HL-60 (cell line): Measurements from ENCODE around the gene KAZN.

ENCODE experiments used
- DNase-seq, 2 experiments: peaks; one replicate each; pipeline ENCODE4 v3.0.0-alpha.2; 2010 to 2020; ENCODE audit warnings: low read depth in 1 of 2, low spot score in 1 of 2
- H3K27ac ChIP-seq: fragments of 250-450 bp; sonication (Bioruptor Pico); replicated peaks from 2 replicates; pipeline ENCODE4 v1.5.1; 2020; ENCODE audit warnings: mild to moderate bottlenecking, moderate library complexity
- H3K27me3 ChIP-seq: fragments of 250-450 bp; sonication (Bioruptor Pico); 2 replicates; pipeline ENCODE4 v1.5.1; 2021; ENCODE audit warnings: mild to moderate bottlenecking, moderate library complexity; ENCODE audit not compliant: insufficient read depth, poor library complexity, severe bottlenecking
- H3K4me3 ChIP-seq: replicated peaks from 2 replicates; pipeline ENCODE4 v1.5.1; 2011; ENCODE audit warnings: mild to moderate bottlenecking, control low read depth, low read length; ENCODE audit not compliant: insufficient read depth
- CTCF ChIP-seq: IDR thresholded peaks from one replicate; pipeline ENCODE4 v1.5.1; 2011; ENCODE audit warnings: low read length, control low read depth, inconsistent platforms; ENCODE audit not compliant: insufficient read depth
- GABPA ChIP-seq: IDR thresholded peaks from 2 replicates; pipeline ENCODE4 v1.6.1; 2012; ENCODE audit warnings: low read depth
- POLR2AphosphoS5 ChIP-seq: IDR thresholded peaks from 2 replicates; pipeline ENCODE4 v1.6.1; 2012; ENCODE audit warnings: low read depth
- REST ChIP-seq: IDR thresholded peaks from 2 replicates; pipeline ENCODE4 v1.6.1; 2012; ENCODE audit warnings: low read depth; ENCODE audit not compliant: insufficient replicate concordance
- SPI1 ChIP-seq: IDR thresholded peaks from 2 replicates; pipeline ENCODE4 v1.6.1; 2012; ENCODE audit warnings: low read depth, mild to moderate bottlenecking, borderline replicate concordance

Gene KAZN

GRCh38 chr1:14972107-14972506 is 373.6 kb downstream of the KAZN start:
- no peak for DNase-seq
- Histone ChIP-seq H3K27me3 (no peaks in the 10 kb centered on the region), H3K4me3 (no peak overlapping the region), H3K27ac (no peak overlapping the region)
- TF ChIP-seq GABPA (no peak), POLR2AphosphoS5 (no peak), REST (no peak), SPI1 (no peak), CTCF (no peak)

- Histone ChIP-seq H3K4me3 (no peak overlapping the region), H3K27me3 (no peaks in the 10 kb centered on the region), H3K27ac (no peak overlapping the region)
- no peak for DNase-seq
- no peak for TF ChIP-seq REST
These were observed 375.3 kb downstream of the KAZN start for GRCh38 chr1:14973773-14974172.

- no peak for DNase-seq
- TF ChIP-seq POLR2AphosphoS5 (no peak), GABPA (no peak), SPI1 (no peak), CTCF (no peak), REST (no peak)
These were observed 375.9 kb downstream of the KAZN start for GRCh38 chr1:14974361-14974760.

GRCh38 chr1:14975119-14975518 is 376.6 kb downstream of the KAZN start:
- H3K4me3 ChIP-seq: no peak overlapping the region
- no peak for DNase-seq
- no peak for TF ChIP-seq SPI1
- no peak for TF ChIP-seq REST
- TF ChIP-seq CTCF: no peak
- TF ChIP-seq POLR2AphosphoS5: no peak
- no peak for TF ChIP-seq GABPA
- no peak overlapping the region for H3K27ac ChIP-seq
- no peaks in the 10 kb centered on the region for H3K27me3 ChIP-seq

More at GRCh38 chr1:14974361-14974760, 375.9 kb downstream of the KAZN start:
- no peak overlapping the region for H3K4me3 ChIP-seq
- H3K27ac ChIP-seq: no peak overlapping the region
- no peaks in the 10 kb centered on the region for H3K27me3 ChIP-seq
